HepG2 (cell line): ENCODE data around the gene DNM3. TPM values are rescaled to one million over a fixed set of nuclear protein-coding genes. Genes with fewer than 3 reads are reported as not detected.

ENCODE experiments used
- ATAC-seq: fragments of 200-7000 bp; cut with Tn5 transposase; 3 replicates; pipeline ENCODE4 v1.9.1; 2020; ENCODE audit warnings: mild to moderate bottlenecking, moderate library complexity
- BruUV-seq: library from RNA; stranded (reverse); fragments of 400-500 nt; replicated peaks from 2 replicates; lab custom pipeline; 2021; lab: Mats Ljungman, UMichigan
- CTCF ChIA-PET: fragments of 300-600 bp; formaldehyde crosslinking; extraction: SDS; loops from one replicate; lab custom pipeline; 2021; ENCODE audit warnings: low total read pairs, inconsistent platforms, low intra/inter-chr PET ratio; lab: Yijun Ruan, JAX
- POLR2A ChIA-PET: fragments of 350-600 bp; sonication (Branson Sonifier 250); formaldehyde crosslinking; loops from one replicate; lab custom pipeline; 2020; ENCODE audit warnings: antibody characterized with exemption, inconsistent platforms; lab: Yijun Ruan, JAX
- DNase-seq: peaks from one replicate; pipeline ENCODE4 v3.0.0-alpha.2; 2015; ENCODE audit warnings: low spot score
- FAIRE-seq: peaks from 3 replicates; lab custom pipeline; 2011; peaks lifted over from hg19 to GRCh38; lab: Jason Lieb, UNC
- H2AFZ ChIP-seq: one replicate; pipeline ENCODE4 v1.6.1; 2011; ENCODE audit warnings: low read length, inconsistent platforms
- H3K27ac ChIP-seq: fragments of 300-600 bp; 3 replicates; pipeline ENCODE4 v1.8.0; 2011; ENCODE audit warnings: mixed run types, mild to moderate bottlenecking, mixed read lengths, low read length, inconsistent platforms; ENCODE audit not compliant: insufficient read depth; ENCODE audit errors: extremely low read length
- H3K27me3 ChIP-seq, 2 experiments: fragments of 200-600 bp in 1 of 2; 2 replicates in 1 of 2; 3 replicates in 1 of 2; pipeline versions ENCODE4 v1.6.0 to v1.8.0; 2011; ENCODE audit warnings: low read length in 2 of 2, mild to moderate bottlenecking in 2 of 2, moderate library complexity in 2 of 2, inconsistent platforms in 1 of 2; ENCODE audit not compliant: insufficient read depth in 2 of 2, control insufficient read depth in 1 of 2
- H3K36me3 ChIP-seq, 2 experiments: fragments of 200-600 bp in 1 of 2; replicated peaks in 1 of 2; 2 replicates in 1 of 2; 3 replicates in 1 of 2; pipeline versions ENCODE4 v1.5.1 to v1.8.0; 2011; ENCODE audit warnings: low read length in 2 of 2, inconsistent platforms in 1 of 2; ENCODE audit not compliant: insufficient read depth in 2 of 2, control insufficient read depth in 1 of 2
- H3K4me1 ChIP-seq: 2 replicates; pipeline ENCODE4 v1.5.1; 2012; ENCODE audit warnings: low read length, inconsistent platforms; ENCODE audit not compliant: insufficient read depth
- H3K4me2 ChIP-seq: 2 replicates; pipeline ENCODE4 v1.6.0; 2011; ENCODE audit warnings: low read depth, low read length, inconsistent platforms
- H3K4me3 ChIP-seq, 3 experiments: fragments of 200-600 bp in 1 of 3; sonication (generic), shearing (Covaris generic) in 1 of 3; replicated peaks in 1 of 3; 2 replicates each; pipeline ENCODE4 v1.5.1; 2011 to 2016; ENCODE audit warnings: low read length in 3 of 3, inconsistent platforms in 2 of 3, low read depth in 2 of 3, mild to moderate bottlenecking in 2 of 3, control low read depth in 1 of 3, mixed read lengths in 1 of 3; ENCODE audit not compliant: insufficient read depth in 1 of 3
- H3K79me2 ChIP-seq: one replicate; pipeline ENCODE4 v1.6.1; 2011; ENCODE audit warnings: low read length, inconsistent platforms; ENCODE audit not compliant: insufficient read depth
- H3K9ac ChIP-seq: 2 replicates; pipeline ENCODE4 v1.6.0; 2011; ENCODE audit warnings: mild to moderate bottlenecking, low read depth, low read length, inconsistent platforms; ENCODE audit not compliant: insufficient read depth
- H3K9me3 ChIP-seq: 2 replicates; pipeline ENCODE4 v1.5.1; 2012; ENCODE audit warnings: mild to moderate bottlenecking, low read length
- H4K20me1 ChIP-seq: 2 replicates; pipeline ENCODE4 v1.6.0; 2011; ENCODE audit warnings: inconsistent platforms, mild to moderate bottlenecking, low read length, moderate library complexity; ENCODE audit not compliant: insufficient read depth
- DR1 ChIP-seq: sonication (generic); formaldehyde crosslinking; IDR thresholded peaks from 2 replicates; pipeline ENCODE4 v1.8.0; 2021; ENCODE audit warnings: mild to moderate bottlenecking, missing genetic modification reagents, inconsistent platforms
- ELF3 ChIP-seq: IDR thresholded peaks from 2 replicates; pipeline ENCODE4 v1.6.1; 2016; ENCODE audit warnings: missing genetic modification reagents, missing compliant biosample characterization
- GTF2F1 ChIP-seq: fragments of 150-350 bp; IDR thresholded peaks from 2 replicates; pipeline ENCODE4 v1.6.1; 2014; ENCODE audit warnings: low read length
- KLF12 ChIP-seq: sonication (generic); formaldehyde crosslinking; IDR thresholded peaks from 2 replicates; pipeline ENCODE4 v1.4.0; 2020; ENCODE audit warnings: missing genetic modification reagents, borderline replicate concordance
- KMT2B ChIP-seq: IDR thresholded peaks from 2 replicates; pipeline ENCODE4 v1.6.1; 2016; ENCODE audit warnings: missing genetic modification reagents, missing compliant biosample characterization
- NBN ChIP-seq: fragments of 450-650 bp; conservative IDR thresholded peaks from 2 replicates; pipeline ENCODE4 v1.6.1; 2017
- NR2C2 ChIP-seq: sonication (generic); formaldehyde crosslinking; IDR thresholded peaks from 2 replicates; pipeline ENCODE4 v1.4.0; 2020; ENCODE audit warnings: missing genetic modification reagents, mild to moderate bottlenecking, moderate library complexity, borderline replicate concordance
- SETDB1 ChIP-seq: sonication (generic); formaldehyde crosslinking; IDR thresholded peaks from 2 replicates; pipeline ENCODE4 v1.5.1; 2020; ENCODE audit warnings: missing genetic modification reagents, mild to moderate bottlenecking, borderline replicate concordance
- SMARCE1 ChIP-seq: fragments of 450-650 bp; IDR thresholded peaks from 2 replicates; pipeline ENCODE4 v1.6.1; 2017; ENCODE audit warnings: borderline replicate concordance
- SNAPC2 ChIP-seq: sonication (generic); formaldehyde crosslinking; IDR thresholded peaks from 2 replicates; pipeline ENCODE4 v1.8.1; 2022; ENCODE audit warnings: mild to moderate bottlenecking, missing genetic modification reagents
- ZNF260 ChIP-seq: sonication (generic); formaldehyde crosslinking; IDR thresholded peaks from 2 replicates; pipeline ENCODE4 v1.4.0; 2020; ENCODE audit warnings: missing genetic modification reagents, low read depth, mild to moderate bottlenecking, borderline replicate concordance
- ZNF333 ChIP-seq: sonication (generic); formaldehyde crosslinking; IDR thresholded peaks from 2 replicates; pipeline ENCODE4 v1.4.0; 2020; ENCODE audit warnings: mild to moderate bottlenecking, missing genetic modification reagents, borderline replicate concordance
- ZNF33B ChIP-seq: sonication (generic); formaldehyde crosslinking; IDR thresholded peaks from 2 replicates; pipeline ENCODE4 v1.5.1; 2020; ENCODE audit warnings: mild to moderate bottlenecking, missing genetic modification reagents
- ZNF589 ChIP-seq: sonication (generic); formaldehyde crosslinking; conservative IDR thresholded peaks from 2 replicates; pipeline ENCODE4 v1.8.0; 2022; ENCODE audit warnings: mild to moderate bottlenecking, moderate library complexity, missing genetic modification reagents
- ZNF678 ChIP-seq: sonication (generic); formaldehyde crosslinking; IDR thresholded peaks from 2 replicates; pipeline ENCODE4 v1.4.0; 2020; ENCODE audit warnings: mild to moderate bottlenecking, missing genetic modification reagents
- ZNF761 ChIP-seq: sonication (generic); formaldehyde crosslinking; conservative IDR thresholded peaks from 2 replicates; pipeline ENCODE4 v1.4.0; 2020; ENCODE audit warnings: mild to moderate bottlenecking, missing genetic modification reagents
- ZNF841 ChIP-seq: sonication (generic); formaldehyde crosslinking; IDR thresholded peaks from 2 replicates; pipeline ENCODE4 v1.8.1; 2023; ENCODE audit warnings: missing genetic modification reagents, borderline replicate concordance
- WGBS: methylation state at CpG from one replicate; pipeline ENCODE4 v1.1.6; 2017; ENCODE audit warnings: low lambda C conversion rate; 5-methylcytosine and 5-hydroxymethylcytosine counted together
- in situ Hi-C: cut with HindIII; loops from 2 replicates; pipeline ENCODE4 v1.10.0; 2017; ENCODE audit warnings: low pct_unique_long_range_greater_than_20kb; ENCODE audit not compliant: extremely low pct_ligation_motif_present
- intact Hi-C: fragments of 100-400 bp; cut with micrococcal nuclease; formaldehyde crosslinking; loops from one replicate; pipeline ENCODE4 v1.10.0; 2022; ENCODE audit not compliant: unreplicated experiment
- polyA plus RNA-seq, 8 experiments: library from polyadenylated mRNA; depleted of rRNA in 3 of 8; stranded (reverse) in 7 of 8; unstranded in 1 of 8; fragments of >200 nt; fragmentation: Illumina TruSeq in 4 of 8; extraction: Trizol in 4 of 8; gene quantifications; 2 replicates each; pipeline versions ENCODE4 v1.2.1 to v1.2.3, GENCODE V29; 2011 to 2016; ENCODE audit warnings: low read depth in 4 of 8, missing spikeins in 1 of 8, mixed read lengths in 1 of 8; ENCODE audit not compliant: insufficient read depth in 1 of 8
- total RNA-seq, 5 experiments: library from RNA; depleted of rRNA; stranded (reverse); fragments of >200 nt; fragmentation: Illumina TruSeq; extraction: Trizol; gene quantifications; 2 replicates each; pipeline ENCODE4 v1.2.3, GENCODE V29; 2016; ENCODE audit warnings: low read depth in 1 of 5
- TF ChIP-seq, protein P1 (sequence below): sonication (generic); formaldehyde crosslinking; conservative IDR thresholded peaks from 2 replicates; pipeline ENCODE4 v1.4.0; 2020; ENCODE audit warnings: missing genetic modification reagents
- TF ChIP-seq, protein P2 (sequence below): sonication (generic); formaldehyde crosslinking; IDR thresholded peaks from 2 replicates; pipeline ENCODE4 v1.5.0; 2020; ENCODE audit warnings: mild to moderate bottlenecking, missing genetic modification reagents

DNM3 gene
- total and polyA plus RNA-seq, 2 of the 13 experiments (the other 11 are each of a cell fraction or from before 2014, with no cell fraction given): 0.05 TPM; not detected in 1

DNA sequence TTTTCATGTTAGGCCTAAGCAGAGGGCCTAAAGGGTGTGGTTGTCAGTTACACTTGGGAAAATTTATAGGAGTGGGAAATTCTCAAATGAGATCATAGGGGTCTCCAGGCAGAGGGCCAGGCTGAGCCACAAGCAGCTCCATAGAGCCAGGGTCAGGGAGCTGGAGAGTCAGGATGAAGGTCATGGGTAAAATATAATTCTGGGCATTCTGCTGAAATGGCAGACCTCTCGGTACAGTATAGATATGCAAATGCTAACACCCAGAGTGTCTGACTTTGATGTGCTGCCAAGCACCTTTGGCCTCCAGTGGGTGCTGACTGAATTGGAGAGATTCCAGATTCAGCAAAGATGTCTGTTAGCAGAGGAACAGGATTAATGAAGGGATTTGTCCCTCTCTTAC lies 40.1 kb downstream of the DNM3 start:
- no peak overlapping the region for H3K4me3 ChIP-seq

More for the DNA sequence above, 40.1 kb downstream of the DNM3 start:
- intact Hi-C loops (no loop called here), in situ Hi-C loops (no loop called here)
- FAIRE-seq: no peak
- H3K79me2 ChIP-seq: no peaks in the 10 kb centered on the region
- no peaks in the 10 kb centered on the region for H3K27me3 ChIP-seq
- no peaks in the 10 kb centered on the region for H3K9me3 ChIP-seq
- no peaks in the 10 kb centered on the region for H4K20me1 ChIP-seq
- no peak for TF ChIP-seq SMARCE1
- TF ChIP-seq KMT2B (CRISPR knock-in tag): no peak
- no peak for TF ChIP-seq NBN
- TF ChIP-seq ZNF841 (CRISPR knock-in tag): no peak
- TF ChIP-seq SETDB1 (CRISPR knock-in tag): no peak
- TF ChIP-seq ZNF33B: no peak
- TF ChIP-seq ZNF678 (CRISPR knock-in tag): no peak
- no peak for TF ChIP-seq ELF3
- TF ChIP-seq NR2C2 (CRISPR knock-in tag): no peak
- TF ChIP-seq ZNF260: no peak
- TF ChIP-seq SNAPC2: no peak
- no peak for TF ChIP-seq ZNF589
- TF ChIP-seq, protein P1, sequence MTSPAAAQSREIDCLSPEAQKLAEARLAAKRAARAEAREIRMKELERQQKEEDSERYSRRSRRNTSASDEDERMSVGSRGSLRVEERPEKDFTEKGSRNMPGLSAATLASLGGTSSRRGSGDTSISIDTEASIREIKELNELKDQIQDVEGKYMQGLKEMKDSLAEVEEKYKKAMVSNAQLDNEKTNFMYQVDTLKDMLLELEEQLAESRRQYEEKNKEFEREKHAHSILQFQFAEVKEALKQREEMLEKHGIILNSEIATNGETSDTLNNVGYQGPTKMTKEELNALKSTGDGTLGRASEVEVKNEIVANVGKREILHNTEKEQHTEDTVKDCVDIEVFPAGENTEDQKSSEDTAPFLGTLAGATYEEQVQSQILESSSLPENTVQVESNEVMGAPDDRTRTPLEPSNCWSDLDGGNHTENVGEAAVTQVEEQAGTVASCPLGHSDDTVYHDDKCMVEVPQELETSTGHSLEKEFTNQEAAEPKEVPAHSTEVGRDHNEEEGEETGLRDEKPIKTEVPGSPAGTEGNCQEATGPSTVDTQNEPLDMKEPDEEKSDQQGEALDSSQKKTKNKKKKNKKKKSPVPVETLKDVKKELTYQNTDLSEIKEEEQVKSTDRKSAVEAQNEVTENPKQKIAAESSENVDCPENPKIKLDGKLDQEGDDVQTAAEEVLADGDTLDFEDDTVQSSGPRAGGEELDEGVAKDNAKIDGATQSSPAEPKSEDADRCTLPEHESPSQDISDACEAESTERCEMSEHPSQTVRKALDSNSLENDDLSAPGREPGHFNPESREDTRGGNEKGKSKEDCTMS: no peak
- no peak for TF ChIP-seq ZNF333 (CRISPR knock-in tag)
- no peak for TF ChIP-seq DR1 (CRISPR knock-in tag)
- TF ChIP-seq, protein P2, sequence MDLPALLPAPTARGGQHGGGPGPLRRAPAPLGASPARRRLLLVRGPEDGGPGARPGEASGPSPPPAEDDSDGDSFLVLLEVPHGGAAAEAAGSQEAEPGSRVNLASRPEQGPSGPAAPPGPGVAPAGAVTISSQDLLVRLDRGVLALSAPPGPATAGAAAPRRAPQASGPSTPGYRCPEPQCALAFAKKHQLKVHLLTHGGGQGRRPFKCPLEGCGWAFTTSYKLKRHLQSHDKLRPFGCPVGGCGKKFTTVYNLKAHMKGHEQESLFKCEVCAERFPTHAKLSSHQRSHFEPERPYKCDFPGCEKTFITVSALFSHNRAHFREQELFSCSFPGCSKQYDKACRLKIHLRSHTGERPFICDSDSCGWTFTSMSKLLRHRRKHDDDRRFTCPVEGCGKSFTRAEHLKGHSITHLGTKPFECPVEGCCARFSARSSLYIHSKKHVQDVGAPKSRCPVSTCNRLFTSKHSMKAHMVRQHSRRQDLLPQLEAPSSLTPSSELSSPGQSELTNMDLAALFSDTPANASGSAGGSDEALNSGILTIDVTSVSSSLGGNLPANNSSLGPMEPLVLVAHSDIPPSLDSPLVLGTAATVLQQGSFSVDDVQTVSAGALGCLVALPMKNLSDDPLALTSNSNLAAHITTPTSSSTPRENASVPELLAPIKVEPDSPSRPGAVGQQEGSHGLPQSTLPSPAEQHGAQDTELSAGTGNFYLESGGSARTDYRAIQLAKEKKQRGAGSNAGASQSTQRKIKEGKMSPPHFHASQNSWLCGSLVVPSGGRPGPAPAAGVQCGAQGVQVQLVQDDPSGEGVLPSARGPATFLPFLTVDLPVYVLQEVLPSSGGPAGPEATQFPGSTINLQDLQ (CRISPR knock-in tag): no peak
- no peak for TF ChIP-seq KLF12 (CRISPR knock-in tag)
- no peak for TF ChIP-seq ZNF761 (CRISPR knock-in tag)
- TF ChIP-seq GTF2F1: no peak
- no peak overlapping the region for H3K27ac ChIP-seq
- 20% methylated on average over 1 of the region's 1 CpG for WGBS
- no peak overlapping the region for H2AFZ ChIP-seq
- no peak for ATAC-seq
- ChIA-PET CTCF (no interaction called here), POLR2A (no interaction called here)
- no TSS peak for BruUV-seq
- no peak overlapping the region for H3K4me2 ChIP-seq
- H3K9ac ChIP-seq: no peak overlapping the region
- no peak for DNase-seq
- H3K4me1 ChIP-seq: no peaks in the 10 kb centered on the region
- no peaks in the 10 kb centered on the region for H3K36me3 ChIP-seq
